Type B pancreatic cell (in vitro differentiated cells): ENCODE measurements around the gene SH3D19. TPM values are rescaled to one million over a fixed set of nuclear protein-coding genes. Genes with fewer than 3 reads are reported as not detected.

ENCODE experiments used
- DNase-seq: peaks from one replicate; pipeline ENCODE4 v3.0.0; 2021; ENCODE audit warnings: mixed read lengths; ENCODE audit not compliant: unreplicated experiment; ENCODE audit errors: extremely low spot score
- H3K27ac Mint-ChIP-seq: 2 replicates; pipeline ENCODE4 v1.8.0; 2021; ENCODE audit warnings: mild to moderate bottlenecking, mixed read lengths
- H3K27me3 Mint-ChIP-seq: 2 replicates; pipeline ENCODE4 v1.8.0; 2021; ENCODE audit warnings: mixed read lengths
- H3K36me3 Mint-ChIP-seq: 2 replicates; pipeline ENCODE4 v1.8.0; 2021; ENCODE audit warnings: mixed read lengths
- H3K4me1 Mint-ChIP-seq: one replicate; pipeline ENCODE4 v1.8.0; 2021; ENCODE audit warnings: mixed read lengths; ENCODE audit not compliant: unreplicated experiment
- H3K4me3 Mint-ChIP-seq: 2 replicates; pipeline ENCODE4 v1.8.0; 2021; ENCODE audit warnings: mild to moderate bottlenecking, mixed read lengths
- H3K9me3 Mint-ChIP-seq: 2 replicates; pipeline ENCODE4 v1.8.0; 2021; ENCODE audit warnings: mixed read lengths
- total RNA-seq: library from RNA; stranded (reverse); gene quantifications from 2 replicates; pipeline ENCODE4 v1.2.1, GENCODE V29; 2021; ENCODE audit warnings: low replicate concordance
- TF ChIP-seq, protein P1 (sequence below): fragments of 200-600 bp; sonication (generic); conservative IDR thresholded peaks from 2 replicates; pipeline ENCODE4 v1.5.0; 2021; ENCODE audit warnings: antibody characterized with exemption, mild to moderate bottlenecking

SH3D19 gene
- total RNA-seq, 1 donor from 2014 or later = 24.3 TPM

DNA sequence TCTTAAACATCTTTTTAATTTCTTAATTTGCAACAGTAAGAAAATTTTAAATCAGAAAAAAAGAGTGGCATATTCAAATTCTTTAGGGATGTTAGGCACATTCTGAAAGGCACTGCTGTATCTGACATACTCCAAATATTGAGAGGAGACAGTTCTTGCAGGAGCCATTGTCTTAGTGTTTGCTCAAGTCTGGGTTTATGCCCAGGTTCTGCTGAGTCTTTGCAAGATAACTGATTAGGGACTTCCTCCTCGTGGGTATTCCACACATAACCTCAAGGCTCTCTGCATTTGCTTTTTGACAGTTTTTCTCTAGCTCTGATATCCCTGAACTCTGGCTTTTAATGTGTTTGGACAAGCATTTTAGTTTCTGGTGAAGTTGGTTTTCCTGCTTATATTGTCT, 173.4 kb downstream of the SH3D19 start:
- no peaks in the 10 kb centered on the region for H3K4me1 Mint-ChIP-seq
- H3K4me3 Mint-ChIP-seq = no peak overlapping the region
- no peaks in the 10 kb centered on the region for H3K9me3 Mint-ChIP-seq
- H3K36me3 Mint-ChIP-seq = peaks cover 21% of the 10 kb centered on the region
- H3K27ac Mint-ChIP-seq = no peak overlapping the region
- H3K27me3 Mint-ChIP-seq = no peaks in the 10 kb centered on the region
- TF ChIP-seq, protein P1, sequence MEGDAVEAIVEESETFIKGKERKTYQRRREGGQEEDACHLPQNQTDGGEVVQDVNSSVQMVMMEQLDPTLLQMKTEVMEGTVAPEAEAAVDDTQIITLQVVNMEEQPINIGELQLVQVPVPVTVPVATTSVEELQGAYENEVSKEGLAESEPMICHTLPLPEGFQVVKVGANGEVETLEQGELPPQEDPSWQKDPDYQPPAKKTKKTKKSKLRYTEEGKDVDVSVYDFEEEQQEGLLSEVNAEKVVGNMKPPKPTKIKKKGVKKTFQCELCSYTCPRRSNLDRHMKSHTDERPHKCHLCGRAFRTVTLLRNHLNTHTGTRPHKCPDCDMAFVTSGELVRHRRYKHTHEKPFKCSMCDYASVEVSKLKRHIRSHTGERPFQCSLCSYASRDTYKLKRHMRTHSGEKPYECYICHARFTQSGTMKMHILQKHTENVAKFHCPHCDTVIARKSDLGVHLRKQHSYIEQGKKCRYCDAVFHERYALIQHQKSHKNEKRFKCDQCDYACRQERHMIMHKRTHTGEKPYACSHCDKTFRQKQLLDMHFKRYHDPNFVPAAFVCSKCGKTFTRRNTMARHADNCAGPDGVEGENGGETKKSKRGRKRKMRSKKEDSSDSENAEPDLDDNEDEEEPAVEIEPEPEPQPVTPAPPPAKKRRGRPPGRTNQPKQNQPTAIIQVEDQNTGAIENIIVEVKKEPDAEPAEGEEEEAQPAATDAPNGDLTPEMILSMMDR = no peak
- no peak for DNase-seq

DNA sequence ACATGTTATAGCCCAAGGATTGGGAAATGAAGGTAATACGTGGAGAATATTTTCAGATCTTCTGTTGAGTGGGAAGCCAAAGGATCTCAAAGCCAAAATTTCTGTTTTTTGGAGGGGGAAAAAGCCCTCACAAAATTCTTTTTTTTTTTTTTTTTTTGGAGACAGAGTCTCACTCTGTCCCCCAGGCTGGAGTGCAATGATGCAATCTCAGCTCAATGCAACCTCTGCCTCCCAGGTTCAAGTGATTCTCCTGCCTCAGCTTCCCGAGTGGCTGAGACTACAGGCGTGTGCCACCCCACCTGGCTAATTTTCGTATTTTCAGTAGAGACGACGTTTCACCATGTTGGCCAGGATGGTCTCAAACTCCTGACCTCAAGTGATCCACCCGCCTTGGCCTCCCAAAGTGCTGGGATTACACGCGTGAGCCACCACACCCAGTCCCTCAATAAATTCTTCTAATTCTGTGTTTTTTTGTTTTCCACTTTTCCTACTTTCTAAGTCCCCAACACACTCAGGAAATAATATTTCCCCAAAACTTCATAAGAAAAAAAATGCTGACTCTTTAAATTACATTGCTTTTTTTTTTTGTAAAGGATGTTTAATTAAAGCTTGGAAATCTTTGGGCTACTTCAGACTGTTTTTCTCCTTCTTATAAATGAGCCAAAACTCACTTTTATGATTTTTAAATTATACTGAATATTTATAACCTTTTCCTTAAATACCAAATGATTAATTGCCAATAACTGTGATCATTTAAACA, 174.4 kb downstream of the SH3D19 start:
- no peaks in the 10 kb centered on the region for H3K9me3 Mint-ChIP-seq
- DNase-seq = no peak
- H3K4me1 Mint-ChIP-seq = no peaks in the 10 kb centered on the region
- H3K27me3 Mint-ChIP-seq = no peaks in the 10 kb centered on the region
- TF ChIP-seq, protein P1 = no peak
- no peak overlapping the region for H3K4me3 Mint-ChIP-seq
- no peak overlapping the region for H3K27ac Mint-ChIP-seq
- peaks cover 15% of the 10 kb centered on the region for H3K36me3 Mint-ChIP-seq

DNA sequence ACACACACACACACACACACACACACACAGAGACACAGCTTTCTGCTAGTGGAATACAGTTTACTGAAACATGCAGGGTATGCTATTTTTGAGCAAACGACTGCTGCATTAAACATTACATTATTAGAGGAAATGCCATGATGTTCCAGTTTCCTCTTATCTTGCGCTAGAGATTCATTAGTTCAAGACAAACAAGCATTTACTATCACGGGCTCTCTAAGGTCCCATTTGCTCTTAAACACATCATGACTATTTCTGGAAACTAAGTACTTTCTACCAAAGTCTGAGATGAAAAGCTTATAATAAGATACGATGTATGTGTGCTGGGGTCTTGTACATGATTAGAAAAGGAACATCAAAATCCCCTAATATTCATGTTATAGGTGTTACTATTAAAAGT, 177.1 kb downstream of the SH3D19 start:
- peaks cover 24% of the 10 kb centered on the region for H3K36me3 Mint-ChIP-seq
- DNase-seq = no peak
- TF ChIP-seq, protein P1 = no peak
- H3K4me3 Mint-ChIP-seq = no peak overlapping the region
- H3K4me1 Mint-ChIP-seq = no peaks in the 10 kb centered on the region
- H3K27me3 Mint-ChIP-seq = no peaks in the 10 kb centered on the region
- no peaks in the 10 kb centered on the region for H3K9me3 Mint-ChIP-seq
- no peak overlapping the region for H3K27ac Mint-ChIP-seq

DNA sequence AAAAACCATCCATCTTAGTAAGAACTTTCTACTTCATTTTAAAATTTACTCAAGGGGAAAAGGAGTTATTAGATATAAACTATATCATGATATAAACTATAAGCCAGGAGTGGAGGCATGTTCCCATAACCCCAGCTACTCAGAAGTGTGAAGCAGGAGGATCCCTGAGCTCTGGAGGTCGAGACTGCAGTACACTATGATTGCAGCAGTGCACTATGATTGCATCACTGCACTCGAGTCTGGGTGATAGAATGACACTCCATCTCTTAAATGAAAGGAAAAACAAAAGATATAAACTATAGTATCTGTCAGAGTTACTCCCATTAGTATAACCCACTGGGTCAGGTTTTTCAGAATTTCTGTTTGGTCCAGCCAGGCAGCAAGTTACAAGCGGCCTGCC, 178.4 kb downstream of the SH3D19 start:
- Mint-ChIP-seq H3K27ac (no peak overlapping the region), H3K9me3 (no peaks in the 10 kb centered on the region), H3K4me3 (no peak overlapping the region), H3K27me3 (no peaks in the 10 kb centered on the region), H3K4me1 (no peaks in the 10 kb centered on the region), H3K36me3 (peaks cover 31% of the 10 kb centered on the region)
- DNase-seq = no peak
- TF ChIP-seq, protein P1 = no peak

DNA sequence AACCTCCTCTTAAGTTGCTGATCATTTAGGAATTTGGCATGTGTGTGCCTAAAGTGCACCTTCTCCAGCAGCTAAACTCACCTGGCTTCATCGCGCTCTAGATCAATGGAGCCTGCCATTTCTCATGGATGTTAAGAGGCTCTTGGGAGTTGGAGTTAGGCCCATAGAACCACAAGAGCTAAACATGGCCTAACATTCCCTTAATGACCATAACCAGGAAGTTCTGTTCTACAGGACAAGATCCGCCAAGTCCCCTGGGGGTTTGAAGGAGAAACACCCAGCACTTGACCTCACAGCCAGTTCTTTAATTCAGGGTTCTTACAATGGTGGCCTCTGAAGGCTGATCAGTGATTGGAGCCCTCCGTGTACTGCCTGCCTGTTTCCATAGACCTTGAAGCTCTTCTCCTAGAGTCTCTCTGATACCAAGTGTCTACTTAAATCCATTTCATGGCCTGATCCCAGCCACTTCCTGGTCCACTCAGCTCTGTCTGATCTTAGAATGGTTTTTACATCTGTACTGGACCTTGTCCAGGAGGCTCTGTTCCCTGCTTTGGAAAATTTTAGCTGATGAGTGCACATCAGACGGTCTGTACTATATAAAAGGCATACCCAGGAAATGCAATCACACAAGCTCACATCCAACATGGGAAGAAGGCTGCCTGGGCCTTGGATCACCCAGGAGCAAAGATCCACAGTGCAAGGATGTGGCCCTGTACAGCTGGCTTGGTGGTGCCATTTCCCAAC, 180.9 kb downstream of the SH3D19 start:
- DNase-seq = no peak
- no peaks in the 10 kb centered on the region for H3K4me1 Mint-ChIP-seq
- peaks cover 38% of the 10 kb centered on the region for H3K36me3 Mint-ChIP-seq
- TF ChIP-seq, protein P1 = no peak
- no peak overlapping the region for H3K4me3 Mint-ChIP-seq
- no peak overlapping the region for H3K27ac Mint-ChIP-seq
- H3K9me3 Mint-ChIP-seq = no peaks in the 10 kb centered on the region
- H3K27me3 Mint-ChIP-seq = no peaks in the 10 kb centered on the region
